ENCODE data around the gene CLCNKA. TPM values are rescaled to one million over a fixed set of nuclear protein-coding genes. Genes with fewer than 3 reads are reported as not detected.

Gene CLCNKA
- total RNA-seq, 2 experiments from 2014 or later, result not detected

GRCh38 chr1:16070640-16071355 lies 49.0 kb downstream of the CLCNKA start:
- CTCF ChIA-PET (ENCODE audit: unreplicated experiment), result no interaction called here
- Histone ChIP-seq H3K79me2 (ENCODE audit: insufficient read depth, low read depth, low read length) (no peaks in the 10 kb centered on the region), H3K4me3 (ENCODE audit: low read depth, low read length, poor library complexity, severe bottlenecking) (no peak overlapping the region), H2AFZ (ENCODE audit: low read length) (no peak overlapping the region), H4K20me1 (ENCODE audit: insufficient read depth, low read length) (no peaks in the 10 kb centered on the region), H3K9me3 (ENCODE audit: low read length) (no peaks in the 10 kb centered on the region), H3K4me1 (ENCODE audit: insufficient read depth, low read length, poor library complexity, severe bottlenecking) (peaks cover 11% of the 10 kb centered on the region), H3K36me3 (ENCODE audit: insufficient read depth, low read length) (no peaks in the 10 kb centered on the region), H3K27ac (ENCODE audit: low read depth, low read length, poor library complexity, severe bottlenecking) (no peak overlapping the region), H3K9me2 (ENCODE audit: insufficient read depth, low read length) (no peaks in the 10 kb centered on the region), H3K4me2 (ENCODE audit: low read length) (no peak overlapping the region)
- BruUV-seq (replicated peaks), result no TSS peak
- POLR2A ChIA-PET, result interaction anchor here (0.6 to 1.3 kb wide), 2 partner anchors 16 to 284 kb away, joined by 3 to 6 read pairs; no protein-coding TSS in a partner anchor
- intact Hi-C loops (cut with micrococcal nuclease; ENCODE audit: unreplicated experiment), result no loop called here
- no peak for DNase-seq (ENCODE audit: low spot score)
- TF ChIP-seq, protein P1, sequence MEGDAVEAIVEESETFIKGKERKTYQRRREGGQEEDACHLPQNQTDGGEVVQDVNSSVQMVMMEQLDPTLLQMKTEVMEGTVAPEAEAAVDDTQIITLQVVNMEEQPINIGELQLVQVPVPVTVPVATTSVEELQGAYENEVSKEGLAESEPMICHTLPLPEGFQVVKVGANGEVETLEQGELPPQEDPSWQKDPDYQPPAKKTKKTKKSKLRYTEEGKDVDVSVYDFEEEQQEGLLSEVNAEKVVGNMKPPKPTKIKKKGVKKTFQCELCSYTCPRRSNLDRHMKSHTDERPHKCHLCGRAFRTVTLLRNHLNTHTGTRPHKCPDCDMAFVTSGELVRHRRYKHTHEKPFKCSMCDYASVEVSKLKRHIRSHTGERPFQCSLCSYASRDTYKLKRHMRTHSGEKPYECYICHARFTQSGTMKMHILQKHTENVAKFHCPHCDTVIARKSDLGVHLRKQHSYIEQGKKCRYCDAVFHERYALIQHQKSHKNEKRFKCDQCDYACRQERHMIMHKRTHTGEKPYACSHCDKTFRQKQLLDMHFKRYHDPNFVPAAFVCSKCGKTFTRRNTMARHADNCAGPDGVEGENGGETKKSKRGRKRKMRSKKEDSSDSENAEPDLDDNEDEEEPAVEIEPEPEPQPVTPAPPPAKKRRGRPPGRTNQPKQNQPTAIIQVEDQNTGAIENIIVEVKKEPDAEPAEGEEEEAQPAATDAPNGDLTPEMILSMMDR (conservative IDR thresholded peaks at IDR 0.05; ENCODE audit: low read length), result no peak
- no peak for TF ChIP-seq EZH2phosphoT487 (IDR thresholded peaks at IDR 0.05; ENCODE audit: borderline replicate concordance, low read depth, low read length)

DNA sequence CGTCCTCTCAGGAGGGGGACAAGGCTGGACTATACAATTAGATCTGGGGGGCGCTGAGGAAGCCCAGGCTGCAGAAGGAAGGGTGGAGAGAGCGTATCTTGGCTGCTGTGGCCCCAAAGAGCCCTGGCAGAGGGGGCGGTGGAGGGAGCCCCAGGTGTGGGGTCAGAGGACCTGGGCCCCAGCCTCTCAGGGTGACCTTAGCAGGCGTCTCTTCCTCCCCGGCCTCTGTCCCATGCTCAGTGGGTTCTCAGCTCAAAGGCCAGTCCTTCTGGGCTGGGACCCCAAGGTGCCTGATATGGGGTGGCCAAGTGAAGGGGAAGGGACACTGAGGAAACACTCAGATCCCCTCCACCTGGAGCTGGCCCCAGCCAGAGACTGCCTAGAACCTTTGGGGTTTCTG lies 49.8 kb downstream of the CLCNKA start:
- H4K20me1 ChIP-seq (ENCODE audit: insufficient read depth, low read length), result no peaks in the 10 kb centered on the region
- ChIA-PET POLR2A (interaction anchor here (0.5 kb wide), 1 partner anchor 454 kb away, joined by 6 read pairs; no protein-coding TSS in a partner anchor), CTCF (ENCODE audit: unreplicated experiment) (no interaction called here)
- H3K27ac ChIP-seq (ENCODE audit: low read depth, low read length, poor library complexity, severe bottlenecking), result no peak overlapping the region
- no peak for DNase-seq (ENCODE audit: low spot score)
- no peak for TF ChIP-seq EZH2phosphoT487 (IDR thresholded peaks at IDR 0.05; ENCODE audit: borderline replicate concordance, low read depth, low read length)
- TF ChIP-seq, protein P1 (conservative IDR thresholded peaks at IDR 0.05; ENCODE audit: low read length), result no peak
- peaks cover 11% of the 10 kb centered on the region for H3K4me1 ChIP-seq (ENCODE audit: insufficient read depth, low read length, poor library complexity, severe bottlenecking)
- no peaks in the 10 kb centered on the region for H3K36me3 ChIP-seq (ENCODE audit: insufficient read depth, low read length)
- no peak overlapping the region for H3K4me3 ChIP-seq (ENCODE audit: low read depth, low read length, poor library complexity, severe bottlenecking)
- no peaks in the 10 kb centered on the region for H3K79me2 ChIP-seq (ENCODE audit: insufficient read depth, low read depth, low read length)
- no peaks in the 10 kb centered on the region for H3K9me2 ChIP-seq (ENCODE audit: insufficient read depth, low read length)
- BruUV-seq (replicated peaks), result no TSS peak
- no peak overlapping the region for H2AFZ ChIP-seq (ENCODE audit: low read length)
- no peak overlapping the region for H3K4me2 ChIP-seq (ENCODE audit: low read length)
- no peaks in the 10 kb centered on the region for H3K9me3 ChIP-seq (ENCODE audit: low read length)
- intact Hi-C loops (cut with micrococcal nuclease; ENCODE audit: unreplicated experiment), result no loop called here

DNA sequence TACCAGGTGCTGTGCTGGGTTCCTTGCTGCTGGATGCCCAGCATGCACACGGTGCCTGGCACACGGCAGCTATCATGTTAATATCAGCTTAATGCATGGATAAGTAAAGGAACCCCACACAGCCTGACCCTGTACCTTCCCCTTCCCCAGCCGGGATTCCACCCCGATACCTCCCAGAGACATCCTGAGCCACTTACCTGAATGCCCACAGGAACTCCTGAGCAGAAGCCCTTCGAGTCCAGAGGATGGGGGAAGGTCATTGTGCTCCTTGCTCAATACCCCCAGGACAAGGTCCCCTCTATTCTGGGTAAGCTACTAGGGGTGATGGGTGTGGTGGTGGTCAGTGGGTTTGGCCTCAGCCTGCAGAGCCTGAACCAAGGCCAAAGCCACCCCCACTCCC lies 50.3 kb downstream of the CLCNKA start:
- no peaks in the 10 kb centered on the region for H4K20me1 ChIP-seq (ENCODE audit: insufficient read depth, low read length)
- no peak overlapping the region for H2AFZ ChIP-seq (ENCODE audit: low read length)
- H3K4me3 ChIP-seq (ENCODE audit: low read depth, low read length, poor library complexity, severe bottlenecking), result no peak overlapping the region
- intact Hi-C loops (cut with micrococcal nuclease; ENCODE audit: unreplicated experiment), result no loop called here
- no peak for DNase-seq (ENCODE audit: low spot score)
- H3K36me3 ChIP-seq (ENCODE audit: insufficient read depth, low read length), result no peaks in the 10 kb centered on the region
- H3K79me2 ChIP-seq (ENCODE audit: insufficient read depth, low read depth, low read length), result no peaks in the 10 kb centered on the region
- no peak overlapping the region for H3K27ac ChIP-seq (ENCODE audit: low read depth, low read length, poor library complexity, severe bottlenecking)
- H3K4me2 ChIP-seq (ENCODE audit: low read length), result no peak overlapping the region
- CTCF ChIA-PET (ENCODE audit: unreplicated experiment), result no interaction called here
- TF ChIP-seq, protein P1 (conservative IDR thresholded peaks at IDR 0.05; ENCODE audit: low read length), result no peak
- no peak for TF ChIP-seq EZH2phosphoT487 (IDR thresholded peaks at IDR 0.05; ENCODE audit: borderline replicate concordance, low read depth, low read length)
- H3K4me1 ChIP-seq (ENCODE audit: insufficient read depth, low read length, poor library complexity, severe bottlenecking), result peaks cover 11% of the 10 kb centered on the region
- POLR2A ChIA-PET, result interaction anchor here (0.5 kb wide), 1 partner anchor 453 kb away, joined by 6 read pairs; no protein-coding TSS in a partner anchor
- no peaks in the 10 kb centered on the region for H3K9me3 ChIP-seq (ENCODE audit: low read length)
- no TSS peak for BruUV-seq (replicated peaks)
- no peaks in the 10 kb centered on the region for H3K9me2 ChIP-seq (ENCODE audit: insufficient read depth, low read length)
